HG03378 (cell line): ENCODE measurements around the gene RNF168.
"Not testable (repeated sequence)": the region's sequence is repeated elsewhere in the genome, so short reads cannot be mapped to it uniquely, and the experiment has no call there.

Source experiments
- ATAC-seq: cut with Tn5 transposase; IDR thresholded peaks from one replicate; pipeline ENCODE4 v1.9.1; 2021; ENCODE audit warnings: mild to moderate bottlenecking, moderate library complexity; ENCODE audit not compliant: unreplicated experiment

Gene RNF168

DNA sequence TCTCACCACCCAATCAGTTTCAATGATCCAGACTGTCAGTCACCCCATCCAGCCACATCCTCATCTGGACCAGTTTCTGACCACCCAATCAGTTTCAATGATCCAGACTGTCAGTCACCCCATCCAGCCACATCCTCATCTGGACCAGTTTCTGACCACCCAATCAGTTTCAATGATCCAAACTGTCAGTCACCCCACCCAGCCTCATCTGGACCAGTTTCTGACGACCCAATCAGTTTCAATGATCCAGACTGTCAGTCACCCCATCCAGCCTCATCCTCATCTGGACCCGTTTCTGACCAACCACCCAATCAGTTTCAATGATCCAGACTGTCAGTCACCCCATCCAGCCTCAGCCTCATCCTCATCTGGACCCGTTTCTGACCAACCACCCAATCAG is 33.4 kb downstream of the RNF168 start:
- ATAC-seq: not testable (repeated sequence)

DNA sequence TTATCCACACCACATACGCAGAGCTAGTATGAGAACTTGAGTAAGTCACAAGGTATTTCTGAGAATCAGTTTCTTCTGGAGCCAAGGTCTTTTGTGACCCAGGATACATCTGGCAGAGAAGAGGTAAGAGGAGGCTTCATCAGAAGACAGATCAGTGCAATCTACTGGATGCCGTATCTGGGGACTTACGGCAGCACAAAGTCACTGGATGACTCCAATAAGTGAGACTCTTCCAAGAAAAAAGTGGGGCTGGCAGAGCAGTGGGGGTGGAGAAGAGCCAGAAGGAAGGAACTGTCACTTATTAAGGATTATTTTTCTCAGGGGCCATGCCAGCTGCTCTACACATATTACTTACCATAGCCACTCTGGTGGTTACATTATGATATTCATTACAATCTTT is 39.8 kb downstream of the RNF168 start:
- ATAC-seq: no peak

DNA sequence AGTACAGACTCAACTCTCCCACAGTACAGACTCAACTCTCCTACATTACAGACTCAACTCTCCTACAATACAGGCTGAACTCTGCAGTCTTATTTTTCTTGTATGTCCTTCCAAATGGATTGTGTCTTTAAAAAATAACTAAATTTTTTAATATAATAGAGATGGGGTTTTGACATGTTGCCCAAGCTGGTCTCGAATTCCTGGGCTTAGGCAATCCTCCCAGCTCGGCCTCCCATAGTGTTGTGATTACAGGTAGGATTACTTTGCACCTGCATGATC is 40.2 kb downstream of the RNF168 start:
- ATAC-seq: no peak

DNA sequence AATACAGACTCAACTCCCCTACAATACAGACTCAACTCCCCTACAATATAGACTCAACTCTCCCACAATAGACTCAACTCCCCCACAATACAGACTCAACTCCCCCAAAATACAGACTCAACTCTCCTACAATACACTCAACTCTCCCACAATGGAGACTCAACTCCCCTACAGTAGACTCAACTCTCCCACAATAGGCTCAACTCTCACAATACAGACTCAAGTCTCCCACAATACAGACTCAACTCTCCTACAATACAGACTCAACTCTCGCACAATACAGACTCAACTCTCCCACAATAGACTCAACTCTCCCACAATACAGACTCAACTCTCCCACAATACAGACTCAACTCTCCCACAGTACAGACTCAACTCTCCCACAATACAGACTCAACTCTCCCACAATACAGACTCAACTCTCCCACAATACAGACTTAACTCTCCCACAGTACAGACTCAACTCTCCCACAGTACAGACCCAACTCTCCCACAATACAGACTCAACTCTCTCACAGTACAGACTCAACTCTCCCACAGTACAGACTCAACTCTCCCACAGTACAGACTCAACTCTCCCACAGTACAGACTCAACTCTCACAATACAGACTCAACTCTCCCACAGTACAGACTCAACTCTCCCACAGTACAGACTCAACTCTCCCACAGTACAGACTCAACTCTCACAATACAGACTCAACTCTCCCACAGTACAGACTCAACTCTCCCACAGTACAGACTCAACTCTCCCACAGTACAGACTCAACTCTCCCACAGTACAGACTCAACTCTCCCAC is 40.7 kb downstream of the RNF168 start:
- not testable (repeated sequence) for ATAC-seq

DNA sequence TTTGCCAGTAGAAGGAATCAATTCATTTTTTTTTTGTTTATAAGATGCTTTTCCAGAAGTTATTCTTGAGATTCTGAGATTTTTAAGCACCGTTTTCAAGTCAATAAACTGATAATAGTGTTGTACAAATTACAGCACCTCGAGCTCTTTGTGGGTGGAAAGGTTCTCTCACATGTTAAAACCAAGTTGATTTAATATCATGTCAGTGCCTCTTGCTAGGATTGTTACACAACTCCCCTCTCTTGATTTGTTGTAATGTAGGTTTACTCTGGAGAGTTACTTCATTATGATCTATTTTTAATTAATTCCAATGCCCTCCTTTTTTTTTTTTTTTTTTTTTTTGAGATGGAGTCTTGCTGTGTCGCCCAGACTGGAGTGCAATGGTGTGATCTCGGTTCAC is 45.5 kb downstream of the RNF168 start:
- ATAC-seq: no peak

DNA sequence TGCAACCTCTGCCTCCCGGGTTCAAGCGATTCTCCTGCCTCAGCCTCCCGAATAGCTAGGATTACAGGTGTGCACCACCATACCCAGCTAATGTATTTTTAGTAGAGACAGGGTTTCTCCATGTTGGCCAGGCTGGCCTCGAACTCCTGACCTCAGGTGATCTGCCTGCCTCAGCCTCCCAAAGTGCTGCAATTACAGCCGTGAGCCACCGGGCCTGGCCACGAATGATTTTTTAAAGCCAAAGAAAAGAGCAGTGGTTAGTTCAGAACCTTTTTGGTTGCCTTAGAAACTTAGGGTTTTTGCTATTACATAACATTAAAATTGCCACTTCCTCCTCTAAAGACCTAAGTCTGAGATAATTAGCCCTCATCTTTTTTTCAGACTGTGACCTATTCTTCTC is 46.1 kb downstream of the RNF168 start:
- not testable (repeated sequence) for ATAC-seq

DNA sequence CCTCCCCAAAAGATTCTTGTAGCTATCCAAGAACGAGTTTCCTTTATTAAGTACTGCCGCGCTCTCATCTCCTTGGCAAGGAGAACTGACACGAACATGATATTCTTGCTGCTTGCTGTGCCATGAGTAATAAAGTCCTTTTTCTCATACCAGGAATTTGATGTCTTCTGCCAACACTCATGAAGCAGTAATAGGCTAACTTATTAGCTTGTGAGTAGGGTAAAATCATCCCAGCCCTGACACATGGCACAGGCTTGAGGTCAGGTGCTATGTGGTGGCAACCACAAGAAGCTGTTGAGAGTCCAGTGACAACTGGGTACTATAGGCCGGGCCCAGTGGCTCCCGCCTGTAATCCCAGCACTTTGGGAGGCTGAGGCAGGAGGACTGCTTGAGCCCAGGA is 48.6 kb downstream of the RNF168 start:
- no peak for ATAC-seq

DNA sequence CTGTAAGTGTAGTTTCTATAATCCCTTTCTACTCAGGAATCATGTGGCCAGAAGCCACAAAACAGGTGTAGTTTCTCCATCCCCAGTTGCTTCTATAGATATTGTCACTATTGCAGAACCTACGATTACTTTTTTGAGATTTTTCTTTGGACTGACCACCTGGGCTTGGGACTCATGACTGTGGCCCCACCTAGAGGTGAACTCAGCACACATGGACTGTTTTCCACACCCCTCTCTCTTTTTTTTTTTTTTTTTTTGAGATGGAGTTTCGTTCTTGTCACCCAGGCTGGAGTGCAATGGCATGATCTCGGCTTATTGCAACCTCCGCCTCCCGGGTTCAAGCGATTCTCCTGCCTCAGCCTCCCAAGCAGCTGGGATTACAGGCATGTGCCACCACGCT is 58.2 kb downstream of the RNF168 start:
- not testable (repeated sequence) for ATAC-seq

DNA sequence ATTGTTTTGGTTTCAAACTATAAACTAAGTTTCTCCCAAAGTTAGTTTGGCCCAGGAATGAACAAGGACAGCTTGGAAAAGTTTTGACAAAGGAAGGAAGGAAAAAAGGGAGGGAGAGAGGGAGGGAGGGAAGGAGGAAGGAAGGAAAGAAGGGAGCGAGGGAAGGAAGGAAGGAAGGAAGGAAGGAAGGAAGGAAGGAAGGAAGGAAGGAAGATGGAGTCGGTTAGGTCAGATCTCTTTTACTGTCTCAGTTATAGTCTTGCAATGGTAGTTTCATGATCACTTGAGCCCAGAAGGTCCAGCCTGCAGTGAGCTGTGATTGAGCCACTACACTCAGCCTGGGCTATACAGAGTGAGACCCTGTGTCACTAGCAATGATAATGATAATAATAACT is 59.1 kb downstream of the RNF168 start:
- ATAC-seq: no peak

DNA sequence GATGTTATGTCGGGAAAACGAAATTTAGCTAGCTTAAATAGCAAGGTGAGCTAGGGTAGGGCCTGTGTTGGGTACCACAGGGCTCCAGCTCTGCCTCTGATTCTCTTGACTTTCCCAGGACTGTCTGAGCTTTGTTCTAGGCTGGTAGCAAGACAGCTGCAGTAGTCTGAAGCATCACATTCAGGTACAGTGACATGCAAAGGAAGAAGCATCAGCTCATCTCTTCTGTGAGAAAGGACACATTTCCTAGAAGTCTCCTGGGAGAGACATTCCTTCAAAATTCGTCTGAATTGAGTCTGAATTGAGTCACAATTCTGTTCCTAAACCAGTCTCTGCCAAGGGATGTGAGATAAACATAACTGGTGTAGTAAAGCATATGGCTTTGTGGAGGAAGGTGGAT is 62.9 kb downstream of the RNF168 start:
- peak; percentile 35 for ATAC-seq

DNA sequence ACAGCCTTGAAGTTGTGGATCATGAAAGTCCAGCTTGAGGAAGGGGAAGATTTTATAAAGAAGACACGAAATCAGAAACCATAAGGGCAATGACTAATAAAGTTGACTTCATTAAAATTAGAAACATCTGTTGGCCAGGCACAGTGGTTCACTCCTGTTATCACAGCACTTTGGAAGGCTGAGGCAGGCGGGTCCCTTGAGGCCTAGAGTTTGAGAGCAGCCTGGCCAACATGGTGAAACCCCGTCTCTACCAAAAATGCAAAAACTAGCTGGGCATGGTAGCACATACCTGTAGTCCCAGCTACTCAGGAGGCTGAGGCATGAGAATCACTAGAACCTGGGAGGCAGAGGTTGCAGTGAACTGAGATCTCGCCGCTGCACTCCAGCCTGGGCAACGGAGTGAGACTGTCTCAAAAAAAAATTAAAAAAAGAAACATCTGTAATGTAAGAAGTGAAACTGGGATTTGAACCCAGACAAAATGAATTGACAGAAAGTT is 63.5 kb downstream of the RNF168 start:
- ATAC-seq: peak; percentile 57

DNA sequence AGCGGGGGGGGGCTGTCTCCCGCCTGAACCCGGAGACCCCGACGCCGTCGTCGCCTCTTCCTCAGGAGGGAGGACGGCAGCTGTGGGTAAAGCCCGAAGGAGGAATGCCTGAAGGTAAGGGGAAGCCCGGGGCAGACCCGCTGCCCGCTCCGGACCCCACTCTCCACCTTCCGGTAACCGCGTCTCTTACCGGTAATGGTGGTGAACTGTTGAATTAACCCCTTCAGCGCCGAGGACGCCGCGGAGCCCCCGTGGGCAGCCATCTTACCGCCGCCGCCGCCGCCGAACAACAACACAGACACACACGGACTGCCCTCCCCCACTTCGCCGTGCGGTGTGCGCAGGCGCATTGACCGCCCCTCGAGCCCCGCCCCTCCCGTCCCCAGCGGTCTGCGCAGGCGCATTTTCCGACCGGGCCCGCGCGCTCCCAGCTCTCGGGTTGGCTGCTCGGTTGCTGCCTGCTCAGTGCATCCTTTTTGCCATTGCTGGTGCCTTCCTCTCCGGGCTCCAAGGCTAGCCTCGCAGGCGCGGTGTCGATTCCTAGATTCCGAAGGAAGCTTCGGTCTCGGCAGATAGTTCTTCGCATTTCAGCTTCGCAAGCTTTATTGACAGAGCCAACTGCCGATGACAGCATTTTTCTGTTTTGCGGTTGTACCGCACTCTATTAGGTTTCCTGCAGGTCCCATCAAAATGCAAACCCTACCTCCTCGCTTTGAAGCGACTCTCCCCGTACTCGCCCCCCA is 71.3 kb downstream of the RNF168 start, which contains the start of gene UBXN7:
UBXN7 (minus strand) TSS at position 291 of the 743 bp plus-strand sequence; CDS start at position 263, 28 bp downstream.
- ATAC-seq: peak; percentile 61

DNA sequence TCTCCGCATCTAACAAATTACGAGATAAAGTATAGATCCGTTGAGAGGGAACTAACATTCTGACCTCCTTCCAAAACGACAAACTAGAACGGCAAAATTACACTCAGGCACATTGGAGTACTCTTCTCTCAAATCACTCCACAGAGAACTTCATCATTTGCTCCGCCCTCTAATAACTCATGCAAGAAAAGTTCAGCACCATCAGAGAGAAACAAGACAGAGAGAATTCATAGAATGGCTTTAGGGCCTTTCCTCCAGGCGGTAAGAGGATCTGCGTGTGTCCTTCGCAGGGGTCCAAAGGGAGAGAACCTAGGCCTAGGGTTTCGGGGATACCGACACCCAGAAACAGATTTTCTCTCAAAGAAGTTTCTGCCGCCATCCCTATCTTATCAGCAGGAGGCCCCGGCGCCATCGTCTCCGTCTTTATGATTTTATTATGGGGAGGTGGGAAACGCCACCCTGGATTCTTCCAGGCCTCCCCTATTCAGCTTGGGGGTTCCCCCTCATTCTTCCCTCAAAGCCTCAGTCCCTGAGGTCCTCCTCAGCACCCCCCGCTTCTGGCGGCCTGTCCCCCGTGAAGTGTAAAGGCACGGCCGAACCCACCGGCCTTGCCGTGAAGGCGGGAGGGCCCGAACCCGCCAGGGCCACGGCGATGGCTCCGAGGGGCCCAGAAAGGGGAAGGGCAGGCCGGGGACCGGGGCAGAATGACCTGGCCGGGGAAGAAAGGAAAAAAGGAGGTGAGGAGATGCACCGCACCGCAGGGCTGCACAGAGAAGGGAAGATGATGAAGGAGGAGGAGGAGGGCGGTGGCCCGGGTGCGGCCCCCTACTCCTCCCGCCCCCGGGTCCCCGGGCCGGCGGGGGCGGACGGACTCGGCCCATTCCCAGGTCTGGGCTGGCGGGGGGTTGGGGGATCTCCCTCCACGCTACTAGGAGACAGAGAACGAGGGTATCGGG is 72.1 kb downstream of the RNF168 start:
- ATAC-seq: peak; percentile 24

DNA sequence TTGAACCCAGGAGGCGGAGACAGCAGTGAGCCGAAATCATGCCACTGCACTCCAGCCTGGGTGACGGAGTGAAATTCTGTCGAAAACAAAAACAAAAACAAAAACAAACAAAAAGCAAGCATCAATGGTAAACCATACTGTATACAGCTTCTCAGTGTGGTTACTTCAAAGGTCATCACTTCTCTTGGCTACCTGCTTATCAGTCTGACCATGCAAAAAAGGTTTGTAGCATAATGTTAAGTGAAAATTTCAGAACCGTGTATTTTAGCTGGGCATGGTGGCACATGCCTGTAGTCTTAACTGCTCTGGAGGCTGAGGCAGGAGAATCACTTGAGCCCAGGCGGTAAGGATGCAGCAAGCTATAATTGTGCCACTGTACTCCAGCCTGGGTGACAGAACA is 75.5 kb downstream of the RNF168 start:
- no peak for ATAC-seq

DNA sequence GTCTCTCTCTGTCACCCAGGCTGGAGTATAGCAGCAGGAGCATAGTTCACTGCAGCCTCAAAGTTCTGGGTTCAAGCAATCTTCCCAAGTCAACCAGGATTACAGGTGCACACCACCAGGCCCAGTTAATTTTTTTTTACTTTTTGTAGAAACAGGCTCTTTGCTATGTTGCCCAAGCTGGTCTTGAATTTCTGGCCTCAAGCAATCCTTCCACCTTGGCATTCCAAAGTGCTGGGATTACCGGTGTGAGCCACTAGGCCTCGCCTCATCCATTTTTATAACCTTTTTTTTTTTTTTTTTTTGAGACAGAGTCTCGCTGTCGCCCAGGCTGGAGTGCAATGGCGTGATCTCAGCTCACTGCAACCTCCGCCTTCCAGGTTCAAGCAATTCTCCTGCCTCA is 79.1 kb downstream of the RNF168 start:
- not testable (repeated sequence) for ATAC-seq

DNA sequence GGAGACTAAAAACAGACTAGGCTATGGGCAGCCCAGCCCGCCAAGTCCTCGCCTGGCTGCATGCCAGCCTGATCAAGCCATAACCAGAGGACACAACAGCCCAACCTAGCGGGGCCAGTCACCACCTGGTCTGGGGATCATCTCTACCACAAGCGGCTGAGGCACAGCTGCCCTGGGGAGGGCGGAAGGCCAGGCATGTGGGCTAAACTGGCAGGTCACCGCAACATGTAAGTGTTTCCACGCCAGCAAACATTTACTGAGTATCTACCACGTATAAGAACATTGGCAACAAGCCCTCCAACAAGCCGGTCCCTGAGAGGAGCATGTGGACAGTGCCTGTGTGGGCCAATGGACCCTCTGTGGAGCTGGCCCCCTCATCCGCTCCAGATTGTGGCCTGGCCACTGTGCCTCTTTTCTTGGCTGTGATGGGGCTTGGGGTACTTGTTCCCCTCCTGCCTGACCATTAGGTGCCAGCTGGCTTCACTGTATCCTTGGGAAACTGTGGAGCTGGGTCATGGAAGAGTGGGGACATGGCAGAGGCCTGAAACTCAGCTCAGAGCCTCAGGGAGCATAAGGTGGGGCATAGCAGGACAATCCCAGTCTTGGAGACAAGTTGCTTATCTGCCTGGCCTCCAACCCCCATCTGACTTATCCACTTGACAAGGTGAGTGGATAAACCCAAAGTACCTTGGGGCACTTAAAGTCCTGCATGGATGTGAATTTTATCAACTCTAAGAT is 80.4 kb downstream of the RNF168 start:
- ATAC-seq: no peak

DNA sequence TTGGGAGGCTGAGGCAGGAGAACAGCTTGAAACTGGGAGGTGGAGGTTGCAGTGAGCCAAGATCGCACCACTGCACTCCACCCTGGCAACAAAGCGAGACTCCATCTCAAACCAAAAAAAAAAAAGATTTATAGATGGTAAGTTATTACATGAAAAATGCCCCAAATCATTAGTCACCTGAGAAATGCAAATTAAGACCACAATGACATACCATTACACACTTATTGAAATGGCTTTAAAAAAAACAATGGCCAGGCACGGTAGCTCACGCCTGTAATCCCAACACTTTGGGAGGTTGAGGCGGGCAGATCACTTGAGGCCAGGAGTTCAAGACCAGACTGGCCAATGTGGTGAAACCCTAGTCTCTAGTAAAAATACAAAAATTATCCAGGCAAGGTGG is 81.9 kb downstream of the RNF168 start:
- not testable (repeated sequence) for ATAC-seq

DNA sequence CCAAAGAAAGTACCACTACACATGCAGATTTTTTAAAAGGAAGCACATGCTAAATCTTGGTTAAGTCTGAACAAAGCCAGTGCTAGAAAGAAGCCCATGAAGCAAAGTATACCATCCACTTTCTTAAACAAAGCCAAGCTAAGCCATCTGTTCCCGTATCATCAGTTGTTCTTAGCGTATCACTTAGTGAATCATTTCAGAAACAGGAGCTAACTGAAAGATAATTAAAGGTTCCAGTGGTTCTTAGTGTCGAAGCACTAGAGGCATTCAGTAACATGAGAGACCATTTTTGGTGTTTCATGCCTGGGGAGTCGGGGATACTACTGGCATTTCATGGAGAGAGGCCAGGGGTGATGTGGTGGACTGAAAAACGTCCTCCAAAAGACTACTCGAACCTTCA is 84.2 kb downstream of the RNF168 start:
- no peak for ATAC-seq
